HG02588 (cell line): ENCODE measurements around the gene OS9.

ENCODE experiments used
- ATAC-seq: cut with Tn5 transposase; IDR thresholded peaks from one replicate; pipeline ENCODE4 v1.9.1; 2021; ENCODE audit warnings: mild to moderate bottlenecking, moderate library complexity; ENCODE audit not compliant: unreplicated experiment

The OS9 gene

DNA sequence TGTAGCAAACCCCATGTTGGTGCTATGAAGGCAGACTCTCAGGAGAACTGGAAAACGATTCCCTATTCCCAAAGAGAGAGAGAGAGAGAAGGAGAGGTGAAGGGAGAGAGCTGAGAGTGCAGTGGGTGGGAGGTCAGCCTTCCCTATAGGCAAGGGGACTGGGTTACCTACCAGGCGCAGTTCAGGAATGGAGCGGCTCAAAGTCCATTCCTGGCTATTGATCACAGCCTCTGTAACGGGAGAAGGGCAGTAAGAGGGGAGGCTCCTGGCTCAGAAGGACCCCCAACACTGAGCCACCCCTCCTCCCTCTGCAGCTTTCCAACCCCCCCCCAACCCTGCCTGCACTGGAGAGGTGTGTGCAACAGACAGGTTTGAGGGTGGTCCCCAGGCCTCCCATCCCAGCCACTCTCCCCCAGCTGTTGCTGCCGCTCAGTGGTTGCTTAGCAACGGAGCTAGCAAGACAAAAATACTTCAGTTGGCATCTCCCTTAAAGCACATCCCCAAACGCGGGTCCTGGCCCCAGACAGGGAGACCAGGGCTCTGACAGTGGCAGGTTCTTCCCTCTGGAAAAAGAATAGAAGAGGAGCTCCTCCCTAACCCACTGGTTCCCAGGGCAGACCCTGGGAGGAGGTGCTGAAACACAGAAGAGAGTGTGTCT lies 41.4 kb downstream of the OS9 start:
- no peak for ATAC-seq

- no peak for ATAC-seq
Measured at GRCh38 chr12:57735952-57736740, 42.2 kb downstream of the OS9 start.

GRCh38 chr12:57736741-57737466 lies 43.0 kb downstream of the OS9 start:
- no peak for ATAC-seq

- ATAC-seq = no peak
Measured at GRCh38 chr12:57737467-57738460, 43.8 kb downstream of the OS9 start.

DNA sequence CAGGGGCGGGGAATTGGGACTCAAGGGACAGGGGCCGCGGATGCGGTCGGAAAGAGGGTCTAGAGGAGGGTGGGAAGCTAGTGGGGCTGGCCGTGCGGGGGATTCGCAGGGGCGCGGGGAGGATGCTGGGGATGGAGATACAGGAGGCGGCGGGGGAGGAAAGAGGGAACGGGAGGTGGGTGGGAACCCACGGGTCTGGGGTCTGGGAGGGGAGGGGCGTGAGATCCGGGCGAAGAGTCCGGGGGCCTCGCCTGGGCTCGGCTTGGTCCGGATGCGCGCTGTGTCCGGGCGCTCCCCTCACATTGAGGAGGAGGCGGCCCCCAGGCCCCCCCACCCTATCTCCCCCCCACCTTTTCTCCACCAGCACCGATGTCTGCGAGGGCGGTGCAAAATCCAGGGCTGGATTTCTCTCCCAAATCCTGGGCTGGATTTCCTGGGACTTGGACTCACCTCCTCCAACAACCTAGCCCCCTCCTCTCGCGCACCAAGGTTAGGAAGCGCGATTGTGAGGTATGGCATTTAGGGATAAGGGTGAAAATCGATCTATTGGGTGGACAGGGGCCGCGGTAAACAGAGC lies 44.8 kb downstream of the OS9 start, which contains the start of gene AGAP2:
Gene AGAP2, minus strand, starts transcription at position 82 of the 577 bp plus-strand sequence. CDS start 496 bp downstream, outside the sequence.
- no peak for ATAC-seq

GRCh38 chr12:57739387-57739786 lies 45.5 kb downstream of the OS9 start:
- ATAC-seq = no peak

GRCh38 chr12:57739914-57740538 lies 46.1 kb downstream of the OS9 start:
- no peak for ATAC-seq

GRCh38 chr12:57740656-57741412 lies 46.9 kb downstream of the OS9 start:
- ATAC-seq = peak; percentile 34

GRCh38 chr12:57741413-57741789 lies 47.5 kb downstream of the OS9 start:
- no peak for ATAC-seq

DNA sequence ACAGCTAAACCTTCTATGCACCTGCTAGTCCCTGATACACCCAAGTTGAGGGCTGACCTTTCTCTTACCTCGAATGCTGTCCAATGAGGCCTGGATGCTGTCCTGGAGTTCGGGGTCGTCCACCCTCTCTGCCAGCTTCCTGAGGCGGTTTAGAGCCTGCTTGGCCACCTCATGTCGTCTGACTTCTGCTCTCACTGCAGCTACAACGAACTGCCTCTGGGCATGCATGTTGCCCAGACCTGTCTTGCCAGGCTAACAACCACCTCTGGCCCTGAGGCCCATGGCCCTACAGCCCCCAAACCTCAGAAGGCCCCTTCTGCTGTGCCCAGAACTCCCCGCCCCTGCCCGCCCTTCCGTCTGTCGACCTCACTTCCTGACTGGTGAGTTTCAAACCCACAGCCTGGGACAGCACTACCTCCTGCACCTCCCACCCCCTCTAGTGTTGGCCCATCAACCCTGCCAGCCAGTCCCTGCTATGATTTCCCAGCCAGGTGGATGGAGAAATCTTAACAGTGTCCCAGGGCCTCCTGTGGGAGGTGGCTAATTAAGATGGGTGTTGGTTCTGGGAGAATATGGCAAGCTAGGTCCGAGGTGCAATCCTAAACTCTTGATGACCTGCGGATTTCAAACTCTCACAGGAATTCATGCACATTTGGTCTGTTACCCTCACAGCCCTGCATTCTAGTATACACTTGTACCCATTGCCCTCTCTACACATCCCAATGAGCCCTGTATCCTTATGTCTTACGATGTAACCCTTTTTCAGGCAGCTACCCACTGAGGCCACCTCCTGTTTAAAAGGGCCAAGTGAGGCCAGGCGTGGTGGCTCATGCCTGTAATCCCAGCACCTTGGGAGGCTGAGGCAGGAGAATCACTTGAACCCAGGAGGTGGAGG lies 48.2 kb downstream of the OS9 start:
- peak; percentile 55 for ATAC-seq

DNA sequence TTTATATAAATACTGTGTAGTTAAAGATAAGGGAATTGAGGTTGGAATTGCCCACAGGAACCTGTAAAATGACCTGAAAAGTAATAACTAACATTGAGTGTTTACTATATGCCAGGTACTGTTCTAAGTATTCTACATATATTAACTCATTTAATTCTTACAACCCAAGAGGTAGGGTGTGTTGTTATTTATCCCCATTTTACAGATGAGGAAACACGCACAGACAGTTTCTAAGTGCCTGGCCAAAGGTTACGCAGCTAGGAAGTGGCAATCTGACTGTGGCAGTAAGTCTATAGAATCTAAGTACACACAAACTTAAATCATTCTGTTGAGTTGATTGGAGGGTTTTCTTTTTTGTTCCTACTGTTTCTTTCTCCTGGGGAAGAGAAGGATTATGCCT lies 49.8 kb downstream of the OS9 start:
- ATAC-seq = no peak

DNA sequence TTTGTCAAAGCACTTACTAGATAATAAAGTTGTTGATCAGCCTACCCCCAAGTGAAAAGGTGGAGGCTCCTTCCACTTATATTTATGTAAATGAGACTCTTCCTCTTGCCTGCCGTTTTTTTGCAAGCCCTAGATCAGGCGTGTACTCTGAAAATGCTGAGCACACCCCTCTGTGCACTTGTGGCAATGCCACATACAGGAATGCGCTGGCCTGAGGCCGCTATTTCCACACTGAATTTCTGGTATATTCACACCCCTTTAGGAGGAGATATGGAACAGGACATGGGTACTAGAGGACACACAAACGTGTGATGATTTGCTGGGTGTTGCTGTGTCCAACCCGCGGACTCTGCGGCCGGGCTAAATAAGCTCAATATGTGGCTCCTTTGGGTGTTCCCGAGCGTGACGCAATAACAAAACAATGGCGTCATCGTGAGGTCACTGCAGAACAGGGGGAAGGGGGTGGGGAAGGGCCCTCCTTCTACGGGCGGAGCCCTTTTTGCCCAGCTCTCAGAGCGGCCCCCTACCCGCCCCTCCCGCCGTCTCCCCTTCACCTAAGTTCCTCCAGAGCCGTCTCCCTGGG lies 50.4 kb downstream of the OS9 start:
- ATAC-seq = peak; percentile 32

DNA sequence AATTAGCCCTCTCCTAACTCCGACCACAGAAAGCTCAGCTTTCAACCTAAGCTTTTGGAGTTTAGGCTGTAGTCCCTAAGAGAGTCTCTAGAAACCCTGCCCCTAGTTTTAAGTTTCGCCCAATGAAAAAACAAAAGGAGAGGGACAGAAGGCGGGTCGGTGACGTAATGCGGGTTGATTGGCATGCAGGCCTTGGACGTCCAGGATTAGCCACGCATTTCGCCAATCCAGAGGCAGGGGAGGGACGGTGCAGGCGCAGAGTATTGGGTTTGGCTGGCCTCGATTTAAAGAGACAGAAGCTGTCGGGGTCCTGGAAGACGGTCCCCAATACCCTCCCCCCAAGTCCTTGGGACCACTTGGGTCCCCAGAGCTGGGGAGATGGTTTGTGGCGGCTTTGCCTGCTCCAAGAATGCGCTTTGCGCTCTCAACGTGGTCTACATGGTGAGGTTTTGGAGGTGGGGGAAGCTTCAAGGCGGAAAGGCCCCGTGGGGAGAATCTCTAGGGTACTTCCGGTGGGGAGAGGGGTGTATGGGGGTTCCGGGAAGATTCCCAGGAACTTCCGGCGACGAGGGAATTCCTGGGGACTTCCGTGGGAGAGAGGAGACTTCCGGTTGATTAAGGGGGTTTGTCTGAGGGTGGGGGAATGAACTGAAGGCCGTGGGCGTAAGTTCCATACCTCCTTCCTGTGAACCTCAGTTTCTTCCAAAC lies 51.0 kb downstream of the OS9 start, which contains the start of gene TSPAN31:
Gene TSPAN31, plus strand, starts transcription at position 263 of the 708 bp plus-strand sequence. Its CDS starts 116 bp downstream, at position 379.
- peak; percentile 78 for ATAC-seq

DNA sequence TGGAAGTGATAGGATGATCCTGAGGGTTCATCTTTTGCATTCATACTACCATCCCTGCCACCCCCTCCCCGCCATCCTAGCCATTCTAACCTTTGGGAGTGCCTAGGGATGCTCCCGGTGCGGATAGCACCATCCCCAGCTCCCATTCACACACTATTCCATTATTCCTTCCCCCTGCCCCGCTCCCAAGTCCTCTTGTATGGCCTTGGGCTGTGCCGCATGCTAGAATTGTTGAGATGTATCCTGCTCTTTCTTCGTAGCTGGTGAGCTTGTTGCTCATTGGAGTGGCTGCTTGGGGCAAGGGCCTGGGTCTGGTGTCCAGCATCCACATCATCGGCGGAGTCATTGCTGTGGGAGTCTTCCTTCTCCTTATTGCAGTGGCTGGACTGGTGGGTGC lies 51.6 kb downstream of the OS9 start:
- no peak for ATAC-seq

DNA sequence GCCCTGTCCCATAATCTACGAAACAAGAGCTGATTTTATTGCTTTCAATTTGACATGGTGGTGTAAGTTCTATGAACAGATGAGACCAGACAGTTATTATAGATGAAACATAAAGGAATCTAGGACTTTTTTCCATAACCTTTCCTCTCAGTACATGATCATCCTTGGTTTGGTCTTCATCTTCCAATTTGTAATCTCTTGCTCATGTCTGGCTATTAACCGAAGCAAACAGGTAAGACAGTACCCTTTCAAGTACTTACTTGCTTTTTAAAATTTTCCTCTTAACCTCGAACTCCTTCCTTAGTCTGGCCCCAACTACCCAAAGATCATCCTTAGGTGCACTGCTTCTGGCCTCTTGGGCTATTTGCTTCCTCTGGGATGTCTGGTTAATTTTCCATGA lies 52.1 kb downstream of the OS9 start:
- ATAC-seq = no peak

- no peak for ATAC-seq
Measured at GRCh38 chr12:57749061-57749460, 55.1 kb downstream of the OS9 start.
